NCI-H128 (cell line): Measurements from ENCODE around the gene ARHGEF25.

Experiments used
- DNase-seq: peaks from one replicate; lab custom pipeline; 2025; ENCODE audit not compliant: unreplicated experiment; lab: John Stamatoyannopoulos, UW

ARHGEF25 gene

DNA sequence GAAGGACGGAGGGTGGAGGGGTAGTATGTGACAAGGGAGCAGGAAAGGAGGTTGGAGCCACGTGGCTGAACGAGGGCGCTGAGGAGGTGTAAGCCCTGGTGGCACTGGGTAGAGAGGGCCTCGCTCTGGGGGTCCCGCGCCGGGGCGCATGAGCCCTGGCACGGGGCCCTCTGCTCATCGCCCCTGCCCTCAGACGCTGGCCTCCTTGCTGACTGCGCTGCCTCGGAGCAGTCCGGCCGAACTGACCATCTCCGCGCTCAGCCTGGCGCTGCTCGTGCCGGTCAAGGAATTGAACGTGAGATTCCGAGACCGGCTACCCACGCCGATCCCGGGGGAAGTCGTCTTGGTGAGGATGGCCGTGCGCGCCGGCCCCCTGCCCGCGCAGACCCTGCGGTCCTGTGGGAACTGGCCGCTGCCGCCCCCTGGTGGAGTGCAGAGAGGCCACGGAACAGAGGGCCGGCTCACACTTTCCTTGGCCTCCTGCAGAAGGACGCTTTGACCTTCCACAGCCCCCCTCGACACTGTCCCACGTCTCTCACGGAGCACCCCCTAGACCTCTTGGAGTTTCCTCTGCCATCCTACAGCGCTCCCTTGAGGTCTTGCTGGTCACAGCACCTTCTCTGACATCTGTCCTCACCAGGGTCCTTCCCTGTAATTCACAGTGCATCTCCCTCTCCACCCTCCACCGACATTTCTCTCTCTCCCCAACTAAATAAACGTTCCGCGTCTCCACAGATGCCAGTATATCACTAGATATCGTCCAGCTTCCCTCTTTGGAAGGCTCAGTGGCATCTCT is 10.5 kb downstream of the ARHGEF25 start:
- DNase-seq, result no peak

DNA sequence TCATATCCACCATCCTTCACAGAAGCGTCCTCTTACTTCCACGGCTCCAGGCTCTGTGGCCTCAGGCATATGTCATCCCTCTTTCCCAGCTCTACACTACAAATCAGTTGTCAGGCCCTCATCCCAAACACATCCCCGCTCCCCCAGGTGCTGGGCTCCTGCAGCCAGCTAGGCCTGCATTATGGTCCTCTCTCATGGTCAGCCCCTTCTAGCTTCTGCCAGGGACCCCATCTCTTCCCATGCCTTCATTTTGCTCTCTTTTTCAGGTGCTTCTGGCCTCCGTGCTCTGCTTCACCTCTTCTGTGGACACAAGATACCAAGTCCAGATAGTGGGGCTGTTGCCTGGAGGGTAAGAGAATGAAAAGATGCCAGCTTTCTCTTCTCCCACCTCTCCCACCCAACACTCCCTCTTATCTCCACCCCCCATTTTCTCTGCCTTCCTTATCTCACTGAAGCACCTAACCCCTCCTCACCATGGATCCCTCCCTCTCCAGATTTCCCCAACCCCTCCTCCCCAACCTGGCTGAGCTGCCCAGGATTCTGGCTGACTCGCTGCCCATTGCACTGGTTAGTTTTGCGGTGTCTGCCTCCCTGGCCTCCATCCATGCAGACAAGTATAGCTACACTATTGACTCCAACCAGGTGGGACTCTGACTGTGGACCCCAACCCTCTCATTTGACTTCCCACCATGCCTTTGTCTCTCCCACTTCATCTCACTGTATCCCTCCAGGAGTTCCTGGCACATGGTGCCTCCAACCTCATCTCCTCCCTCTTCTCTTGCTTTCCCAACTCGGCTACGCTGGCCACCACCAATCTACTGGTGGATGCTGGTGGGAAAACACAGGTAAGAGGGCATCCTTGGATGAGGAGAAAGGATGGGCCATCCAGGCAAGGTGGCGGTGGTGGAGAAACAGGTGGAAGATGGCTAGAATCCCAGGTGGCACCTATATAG is 11.3 kb downstream of the ARHGEF25 start:
- no peak for DNase-seq

DNA sequence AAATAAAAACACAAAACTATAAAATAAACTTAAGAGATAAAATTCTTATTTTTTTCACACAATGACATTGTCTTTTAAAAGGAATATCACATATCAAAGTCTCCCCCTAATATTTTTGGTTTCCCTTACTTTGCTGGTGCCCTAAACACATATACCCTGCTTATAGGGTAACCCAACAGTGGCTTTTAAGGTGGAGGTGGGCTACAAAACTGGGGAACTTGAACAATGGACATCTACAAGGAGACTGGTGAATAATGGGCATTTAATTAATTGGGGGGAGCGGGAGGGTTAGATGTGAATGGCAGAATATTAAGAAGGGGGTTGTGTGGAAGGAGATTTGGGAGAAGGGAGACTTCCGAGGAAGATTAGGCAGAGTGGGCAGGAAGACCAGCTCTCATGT is 12.2 kb downstream of the ARHGEF25 start:
- DNase-seq, result no peak

DNA sequence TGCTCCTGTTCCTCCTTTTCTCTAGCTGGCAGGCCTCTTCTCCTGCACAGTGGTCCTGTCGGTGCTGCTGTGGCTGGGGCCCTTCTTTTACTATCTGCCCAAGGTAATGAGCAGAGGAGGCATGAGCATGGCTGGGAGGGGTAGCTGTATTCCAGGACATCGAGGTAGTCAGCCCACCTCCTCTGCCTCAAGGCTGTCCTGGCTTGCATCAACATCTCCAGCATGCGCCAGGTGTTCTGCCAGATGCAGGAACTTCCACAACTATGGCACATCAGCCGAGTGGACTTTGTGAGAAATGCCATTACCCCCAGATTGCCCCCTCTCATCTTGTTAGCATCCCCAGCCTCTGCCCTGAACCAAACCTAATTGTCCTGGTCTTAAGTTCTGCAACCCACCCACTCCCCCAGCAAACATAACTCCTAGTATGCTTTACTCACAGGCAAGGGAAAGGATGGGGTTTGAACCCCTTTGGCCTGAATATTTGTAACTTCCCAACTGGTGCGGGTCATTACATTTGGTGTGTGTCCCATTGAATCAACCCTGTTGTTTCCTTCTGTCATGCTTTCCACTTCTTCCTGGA is 12.7 kb downstream of the ARHGEF25 start:
- no peak for DNase-seq

DNA sequence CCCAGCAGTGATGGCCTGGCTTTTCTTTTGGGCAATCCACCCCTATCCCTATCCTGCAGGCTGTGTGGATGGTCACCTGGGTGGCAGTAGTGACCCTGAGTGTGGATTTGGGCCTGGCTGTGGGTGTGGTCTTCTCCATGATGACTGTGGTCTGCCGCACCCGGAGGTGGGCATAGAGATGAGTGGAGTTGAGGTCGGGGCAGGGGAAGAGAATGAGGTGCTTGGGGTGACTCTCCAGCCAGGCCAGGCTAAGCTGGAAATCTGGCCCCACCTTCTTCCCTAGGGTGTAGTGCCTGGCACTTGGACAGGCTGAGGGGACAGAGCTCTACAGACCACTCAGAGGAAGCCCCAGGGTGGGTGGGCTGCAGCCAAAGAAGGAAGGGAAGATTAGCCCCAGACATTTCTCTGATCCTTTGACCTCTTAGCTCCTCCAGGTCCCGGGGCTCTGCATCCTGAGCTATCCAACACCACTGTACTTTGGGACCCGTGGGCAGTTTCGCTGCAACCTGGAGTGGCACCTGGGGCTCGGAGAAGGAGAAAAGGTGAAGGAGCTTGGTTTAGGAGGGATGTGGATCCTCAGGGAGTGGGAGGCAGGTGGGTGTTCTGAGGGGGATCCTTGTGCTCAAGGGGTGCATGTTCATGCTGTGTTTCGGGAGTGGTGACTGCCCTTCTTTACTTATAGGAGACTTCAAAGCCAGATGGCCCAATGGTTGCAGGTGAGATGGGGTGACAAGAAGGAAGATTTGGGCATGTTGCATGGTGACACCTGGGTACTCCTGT is 13.4 kb downstream of the ARHGEF25 start:
- DNase-seq, result no peak

DNA sequence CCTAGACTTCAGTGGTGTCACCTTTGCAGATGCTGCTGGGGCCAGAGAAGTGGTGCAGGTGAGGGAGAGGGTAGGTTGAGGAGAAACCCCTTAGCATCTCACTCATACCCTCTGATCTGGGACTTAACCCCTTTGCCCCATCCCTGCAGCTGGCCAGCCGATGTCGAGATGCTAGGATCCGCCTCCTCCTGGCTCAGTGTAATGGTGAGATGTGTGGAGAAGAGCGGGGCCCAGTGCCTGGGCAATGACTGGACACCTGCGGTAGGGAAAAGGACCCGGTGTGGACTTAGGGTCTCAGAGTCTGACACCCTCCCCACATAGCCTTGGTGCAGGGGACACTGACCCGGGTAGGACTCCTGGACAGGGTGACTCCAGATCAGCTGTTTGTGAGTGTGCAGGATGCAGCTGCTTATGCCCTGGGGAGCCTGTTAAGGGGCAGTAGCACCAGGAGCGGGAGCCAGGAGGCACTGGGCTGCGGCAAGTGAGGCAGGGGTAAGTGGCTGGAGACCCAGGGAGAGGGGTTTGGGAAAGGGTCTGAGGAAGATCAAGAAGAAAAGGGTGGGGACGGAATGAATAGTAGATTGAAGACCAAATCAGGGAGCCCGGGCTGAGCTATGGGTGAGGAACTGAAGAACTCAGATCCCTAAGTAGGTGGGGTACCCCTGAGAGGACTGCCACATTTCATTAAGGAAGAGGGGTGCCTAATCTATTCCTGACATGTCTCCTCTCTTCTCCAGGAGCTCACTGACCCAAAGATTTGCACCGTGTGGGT is 14.2 kb downstream of the ARHGEF25 start:
- DNase-seq, result no peak

DNA sequence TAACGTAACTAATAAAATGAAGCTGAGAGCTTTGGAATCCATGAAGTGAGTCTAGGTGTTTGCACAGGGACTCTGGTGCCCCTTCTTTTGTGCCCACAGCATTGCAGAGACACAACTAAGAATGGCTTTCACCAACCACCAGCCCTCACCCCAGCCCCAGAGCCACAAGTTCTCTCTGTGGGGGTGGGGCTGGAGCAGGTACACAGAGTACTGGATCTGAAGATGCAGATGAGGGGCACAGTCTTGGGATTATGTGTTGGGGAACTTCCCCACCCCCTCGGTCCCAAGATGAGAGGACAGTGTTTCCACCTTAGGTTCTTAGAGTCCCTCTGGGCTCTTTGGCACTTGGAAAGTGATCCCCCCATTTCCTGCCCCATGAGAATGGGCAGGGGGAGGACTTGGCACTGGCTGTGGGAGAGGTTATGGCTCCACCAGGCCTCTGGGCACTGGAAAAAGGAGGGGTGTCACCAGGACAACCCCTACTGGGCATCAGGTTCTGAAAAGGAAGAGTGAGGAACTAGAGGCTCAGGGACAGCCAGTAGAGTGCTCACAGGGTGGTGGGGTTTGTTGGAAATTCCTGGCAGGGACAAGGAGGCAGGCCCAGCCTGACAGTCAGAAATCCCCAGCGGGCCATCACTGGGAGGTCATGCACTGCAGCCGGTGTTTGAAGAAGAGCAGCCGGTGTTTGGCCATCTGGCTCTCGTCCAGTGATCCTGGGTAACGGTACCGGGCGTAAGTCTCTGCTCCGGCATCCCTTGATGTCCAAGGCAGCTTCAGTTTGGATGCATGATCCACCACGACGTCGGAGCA is 15.1 kb downstream of the ARHGEF25 start:
- no peak for DNase-seq

DNA sequence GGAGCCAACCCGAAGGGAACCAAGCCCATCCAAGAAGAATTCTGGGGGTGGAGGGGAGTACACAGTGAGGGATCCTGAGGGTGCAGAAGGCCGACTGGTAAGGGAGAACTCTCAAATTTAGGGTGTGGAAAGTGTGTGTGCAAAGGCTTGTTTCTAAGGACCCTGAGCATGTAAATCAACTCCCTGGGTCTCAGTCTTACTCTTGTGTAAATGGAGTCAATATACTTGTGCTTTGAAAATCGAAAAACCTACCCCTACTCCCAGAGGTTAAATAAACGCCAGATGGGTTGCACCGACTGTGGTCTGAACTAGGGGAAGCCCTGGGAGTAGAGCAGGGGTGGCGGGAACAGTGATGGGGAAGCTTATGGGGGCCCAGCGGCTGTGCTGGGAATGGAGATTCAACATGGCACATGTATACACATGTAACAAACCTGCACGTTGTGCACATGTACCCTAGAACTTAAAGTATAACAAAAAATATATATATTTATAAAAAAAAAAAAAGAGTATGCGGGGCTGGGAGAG is 15.7 kb downstream of the ARHGEF25 start:
- no peak for DNase-seq

DNA sequence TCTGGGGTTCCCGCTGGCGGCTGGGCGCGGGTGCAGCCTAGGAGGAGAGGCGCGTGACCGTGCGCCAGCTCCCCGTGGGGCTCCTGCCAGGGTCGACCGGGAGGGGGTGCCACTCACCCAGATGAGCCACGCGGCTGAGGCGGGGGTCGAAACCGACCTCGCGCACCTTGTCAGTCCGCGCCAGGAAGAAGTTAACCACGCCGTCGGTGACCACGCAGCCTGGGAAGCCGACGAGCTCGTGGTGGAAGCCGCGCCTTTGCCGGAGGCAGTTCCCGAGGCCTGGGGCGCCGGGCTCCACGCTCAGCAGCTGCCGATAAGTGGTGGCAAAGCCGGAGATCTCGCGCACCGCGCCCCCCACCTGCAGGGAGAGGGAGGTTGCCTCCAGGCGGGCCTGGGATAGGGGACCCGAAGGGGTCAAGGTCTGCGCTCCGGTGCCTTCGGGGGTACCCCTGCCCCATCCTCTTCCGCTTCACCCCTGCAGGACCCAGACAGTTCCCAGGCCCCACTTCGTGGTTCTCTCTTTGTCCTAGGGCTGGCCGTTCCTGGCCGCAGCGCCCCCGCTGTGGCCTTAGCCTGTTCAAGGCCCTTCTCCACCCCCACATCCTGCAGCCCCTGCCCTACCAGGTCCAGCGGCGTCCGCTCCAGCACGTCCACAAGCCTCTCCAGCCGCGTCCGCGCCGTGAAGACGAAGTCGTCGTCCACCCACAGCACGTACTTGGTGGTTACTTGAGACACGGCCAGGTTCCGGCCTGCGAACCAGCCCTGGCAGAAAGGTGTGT is 16.5 kb downstream of the ARHGEF25 start:
- DNase-seq, result no peak

DNA sequence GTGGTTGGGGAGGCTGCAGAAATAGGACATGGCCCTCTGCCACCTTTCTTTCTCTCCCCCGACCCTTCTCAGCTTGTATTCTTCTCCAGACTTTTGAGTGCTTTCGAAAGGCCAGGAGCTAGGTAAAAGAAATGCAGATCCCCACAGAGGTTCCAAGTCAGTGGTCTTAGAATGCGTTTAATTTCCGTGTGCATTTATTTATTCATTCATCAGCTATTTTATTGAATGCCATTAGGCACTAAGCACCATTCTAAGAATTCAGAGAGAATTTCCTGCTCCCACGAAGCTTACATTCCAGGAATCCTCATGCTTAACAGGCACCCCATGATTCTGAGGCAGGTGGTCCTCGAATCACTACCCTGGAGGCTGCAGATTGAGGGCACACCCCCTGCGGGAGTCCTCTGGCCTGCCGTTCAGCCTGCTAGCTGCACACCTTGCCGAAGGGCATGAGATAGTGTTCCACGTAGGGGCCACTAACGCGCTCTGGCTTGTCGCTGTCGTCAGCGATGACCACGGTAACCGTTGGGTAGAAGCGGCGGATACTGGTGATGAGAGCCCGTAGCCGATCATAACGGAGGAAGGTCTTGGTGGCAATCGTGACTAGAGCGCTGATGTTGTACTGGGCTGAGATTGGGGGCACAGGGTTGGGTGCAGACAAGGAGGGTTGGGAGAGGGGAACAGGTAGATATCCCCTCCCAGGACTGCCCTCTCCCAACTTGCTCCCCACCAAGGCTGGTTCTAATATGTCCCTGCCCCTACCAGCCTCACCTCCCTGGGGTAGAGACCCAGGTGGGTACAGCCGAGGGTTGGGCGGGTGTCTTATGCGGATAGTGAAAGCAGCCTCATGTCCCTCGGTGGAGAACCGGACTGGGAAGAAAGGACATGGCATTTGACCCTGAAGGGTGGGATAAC is 17.3 kb downstream of the ARHGEF25 start:
- no peak for DNase-seq

DNA sequence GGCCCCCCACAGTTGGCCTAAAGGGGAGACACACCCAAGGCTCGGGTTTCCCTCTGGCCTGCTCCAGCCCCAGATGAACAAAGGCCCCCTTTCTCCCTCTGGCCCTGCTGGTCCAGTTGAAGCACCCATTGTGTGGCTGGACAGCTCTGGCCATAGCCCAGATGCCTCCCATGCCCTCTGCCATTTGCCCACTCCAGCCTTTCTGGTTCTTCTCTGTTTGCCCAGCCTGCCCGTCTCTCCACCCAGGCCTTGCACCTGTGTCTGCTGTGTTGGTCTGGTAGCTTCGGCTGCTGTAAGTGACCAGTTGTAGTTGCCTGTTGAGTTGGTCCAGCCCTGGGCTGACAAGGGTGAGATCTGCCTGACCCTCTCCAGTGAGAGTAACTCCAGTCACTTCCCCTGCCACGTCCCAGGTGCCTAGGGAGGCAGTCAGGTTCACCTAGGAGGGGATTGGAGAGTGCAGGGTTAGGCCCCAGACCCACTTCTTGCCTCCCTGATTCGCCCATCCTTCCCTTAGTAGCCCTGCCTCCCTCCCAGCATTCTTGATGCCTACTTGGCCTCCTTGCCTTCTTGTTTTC is 18.7 kb downstream of the ARHGEF25 start:
- DNase-seq, result no peak

DNA sequence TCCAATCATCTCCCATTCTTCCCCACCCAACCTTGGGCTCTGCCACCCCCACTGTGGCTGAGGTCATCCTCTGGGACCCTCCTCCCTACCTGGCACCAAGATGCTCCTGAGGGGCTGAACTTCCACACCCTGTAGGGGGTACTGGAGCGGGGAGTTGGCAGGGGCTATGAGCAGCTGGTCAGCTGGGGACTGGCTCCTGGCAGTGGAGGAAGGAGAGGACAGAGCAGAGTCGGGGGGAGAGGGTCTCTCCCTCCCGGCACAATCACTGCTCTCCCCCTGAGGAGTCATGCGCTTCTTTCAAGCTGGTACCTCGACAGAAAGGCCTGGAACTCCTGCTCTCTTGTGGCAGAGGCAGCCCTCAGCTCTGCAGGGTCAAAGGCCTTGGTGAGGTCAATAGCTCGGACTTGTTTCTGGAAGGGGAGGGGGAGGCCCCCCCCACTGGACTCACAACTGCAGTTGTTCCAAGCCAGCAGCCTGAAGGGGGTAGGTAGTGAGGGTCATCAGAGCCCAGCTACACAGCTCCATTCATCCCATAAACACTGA is 19.7 kb downstream of the ARHGEF25 start:
- no peak for DNase-seq

DNA sequence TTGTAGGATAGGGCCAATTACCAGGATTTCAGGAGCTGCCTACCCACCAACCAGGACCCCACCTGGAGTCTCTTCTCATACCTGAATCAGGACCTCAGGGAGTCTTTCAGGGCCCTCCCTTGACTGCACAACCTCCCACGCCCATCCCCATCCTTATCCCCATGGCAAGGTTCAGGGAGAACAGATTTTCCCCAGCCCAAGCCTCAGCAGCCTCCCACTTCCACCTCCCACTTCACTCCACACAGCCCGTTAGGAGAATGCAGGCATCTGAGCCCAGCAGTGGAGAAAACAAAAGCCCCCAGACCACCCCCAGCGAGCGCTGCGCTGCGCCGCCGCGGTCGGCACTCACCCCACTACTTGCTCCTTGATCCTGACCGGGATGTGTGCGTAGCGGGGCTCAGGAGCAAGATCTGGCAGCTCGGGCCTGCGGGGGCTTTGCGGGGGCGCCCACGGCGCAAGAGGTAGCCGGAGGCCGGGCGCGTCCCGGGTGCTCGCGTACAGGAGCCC is 20.4 kb downstream of the ARHGEF25 start:
- no peak for DNase-seq

DNA sequence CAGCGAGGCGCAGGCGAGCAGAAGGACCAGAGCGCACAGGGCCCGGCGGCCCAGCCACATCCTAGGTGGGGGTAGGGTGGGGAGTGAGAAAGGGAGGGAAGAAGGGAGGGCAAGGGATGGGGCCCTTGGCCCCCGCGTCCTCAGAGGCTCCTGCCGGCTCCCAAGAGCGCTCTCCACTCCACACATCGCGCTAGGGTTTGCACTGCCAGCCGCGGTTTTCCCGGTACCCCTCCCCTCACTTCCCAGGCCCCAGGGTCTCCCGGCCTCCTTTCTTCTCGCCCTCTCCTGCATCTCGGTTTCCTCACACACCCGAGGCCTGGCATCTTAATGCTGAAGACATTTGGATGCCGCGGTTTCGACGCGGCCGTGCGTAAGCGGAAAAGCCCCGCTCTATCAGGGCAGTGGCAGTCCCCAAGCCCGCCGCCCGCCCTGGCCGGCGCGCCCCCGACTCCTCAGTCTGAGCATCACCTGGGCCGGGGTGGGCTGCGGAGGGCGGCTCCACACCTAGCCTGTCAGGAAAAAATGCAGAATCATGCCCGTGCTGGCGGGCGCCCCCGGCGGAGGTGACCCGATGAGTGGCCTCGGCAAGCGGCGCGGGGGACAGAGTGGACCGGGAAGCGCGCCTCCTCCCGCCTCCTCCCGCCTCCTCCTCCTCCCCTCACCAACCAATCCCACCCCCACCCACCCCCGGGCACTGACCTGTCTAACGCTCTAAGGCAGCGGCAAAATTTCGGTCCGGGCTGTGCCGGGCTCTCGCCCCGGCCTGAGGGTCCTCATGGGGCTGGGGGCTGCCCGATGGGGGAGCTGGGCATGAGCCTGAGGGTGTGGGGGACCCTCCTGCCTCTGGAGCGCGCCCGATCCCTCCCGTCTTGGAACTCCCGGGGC is 21.1 kb downstream of the ARHGEF25 start:
- DNase-seq, result no peak
